Spleen (tissue), 7 donors: ENCODE measurements around the gene CHST8.

Experiments used
- POLR2AphosphoS5 ChIP-seq, 3 donors: sonication (generic); formaldehyde crosslinking; IDR thresholded peaks; one replicate each; pipeline ENCODE4 v1.5.1; 2017; ENCODE audit warnings: antibody characterized with exemption in 3 of 3
- TF ChIP-seq, protein P1 (sequence below), 11 experiments: fragments of 200-600 bp in 7 of 11; fragments of 450-650 bp in 4 of 11; sonication (generic) in 4 of 11; IDR thresholded peaks in 8 of 11; conservative IDR thresholded peaks in 3 of 11; 1 replicate in 7 of 11; 2 replicates in 4 of 11; pipeline versions ENCODE4 v1.4.0 to v1.8.0; 2016 to 2021; ENCODE audit warnings: antibody characterized with exemption in 11 of 11, inconsistent platforms in 4 of 11, mild to moderate bottlenecking in 1 of 11
- donor health status: DM: no; HTN: no; CAD: no; lungs with moderate emphysema.
- donor health status: DM: no; HTN: no; CAD: no.
- donor health status: DM: no; HTN: no; CAD: no.

DNA sequence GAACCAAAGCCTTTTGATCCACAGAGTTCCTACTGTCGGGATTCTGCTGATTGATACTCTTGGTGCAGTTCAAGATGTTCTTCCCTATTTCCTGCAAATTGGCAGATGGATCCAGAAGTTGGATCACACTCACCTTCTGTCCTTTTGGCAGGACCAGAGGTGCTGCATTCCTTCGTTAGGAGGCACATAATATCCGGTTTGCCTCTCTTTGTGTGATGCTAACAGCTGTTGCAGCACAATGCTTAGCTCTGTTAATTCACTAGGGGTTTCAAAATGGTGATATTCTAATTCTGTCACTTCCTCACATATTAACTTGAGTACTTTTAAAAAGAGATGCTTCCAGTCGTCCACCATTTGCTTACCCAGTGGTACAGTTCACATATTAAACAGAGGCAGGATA, 15.2 kb upstream of the CHST8 start:
- TF ChIP-seq, protein P1, sequence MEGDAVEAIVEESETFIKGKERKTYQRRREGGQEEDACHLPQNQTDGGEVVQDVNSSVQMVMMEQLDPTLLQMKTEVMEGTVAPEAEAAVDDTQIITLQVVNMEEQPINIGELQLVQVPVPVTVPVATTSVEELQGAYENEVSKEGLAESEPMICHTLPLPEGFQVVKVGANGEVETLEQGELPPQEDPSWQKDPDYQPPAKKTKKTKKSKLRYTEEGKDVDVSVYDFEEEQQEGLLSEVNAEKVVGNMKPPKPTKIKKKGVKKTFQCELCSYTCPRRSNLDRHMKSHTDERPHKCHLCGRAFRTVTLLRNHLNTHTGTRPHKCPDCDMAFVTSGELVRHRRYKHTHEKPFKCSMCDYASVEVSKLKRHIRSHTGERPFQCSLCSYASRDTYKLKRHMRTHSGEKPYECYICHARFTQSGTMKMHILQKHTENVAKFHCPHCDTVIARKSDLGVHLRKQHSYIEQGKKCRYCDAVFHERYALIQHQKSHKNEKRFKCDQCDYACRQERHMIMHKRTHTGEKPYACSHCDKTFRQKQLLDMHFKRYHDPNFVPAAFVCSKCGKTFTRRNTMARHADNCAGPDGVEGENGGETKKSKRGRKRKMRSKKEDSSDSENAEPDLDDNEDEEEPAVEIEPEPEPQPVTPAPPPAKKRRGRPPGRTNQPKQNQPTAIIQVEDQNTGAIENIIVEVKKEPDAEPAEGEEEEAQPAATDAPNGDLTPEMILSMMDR (IDR thresholded peaks at IDR 0.05 in 8 of 11, conservative IDR thresholded peaks at IDR 0.05 in 3 of 11), result no peak
- no peak for TF ChIP-seq POLR2AphosphoS5 (IDR thresholded peaks at IDR 0.05)
